ENCODE results near the gene ABHD1. TPM values are rescaled to one million over a fixed set of nuclear protein-coding genes. Genes with fewer than 3 reads are reported as not detected.

Gene ABHD1
- total and polyA plus RNA-seq, 2 donors = 0.09 to 0.27 TPM

DNA sequence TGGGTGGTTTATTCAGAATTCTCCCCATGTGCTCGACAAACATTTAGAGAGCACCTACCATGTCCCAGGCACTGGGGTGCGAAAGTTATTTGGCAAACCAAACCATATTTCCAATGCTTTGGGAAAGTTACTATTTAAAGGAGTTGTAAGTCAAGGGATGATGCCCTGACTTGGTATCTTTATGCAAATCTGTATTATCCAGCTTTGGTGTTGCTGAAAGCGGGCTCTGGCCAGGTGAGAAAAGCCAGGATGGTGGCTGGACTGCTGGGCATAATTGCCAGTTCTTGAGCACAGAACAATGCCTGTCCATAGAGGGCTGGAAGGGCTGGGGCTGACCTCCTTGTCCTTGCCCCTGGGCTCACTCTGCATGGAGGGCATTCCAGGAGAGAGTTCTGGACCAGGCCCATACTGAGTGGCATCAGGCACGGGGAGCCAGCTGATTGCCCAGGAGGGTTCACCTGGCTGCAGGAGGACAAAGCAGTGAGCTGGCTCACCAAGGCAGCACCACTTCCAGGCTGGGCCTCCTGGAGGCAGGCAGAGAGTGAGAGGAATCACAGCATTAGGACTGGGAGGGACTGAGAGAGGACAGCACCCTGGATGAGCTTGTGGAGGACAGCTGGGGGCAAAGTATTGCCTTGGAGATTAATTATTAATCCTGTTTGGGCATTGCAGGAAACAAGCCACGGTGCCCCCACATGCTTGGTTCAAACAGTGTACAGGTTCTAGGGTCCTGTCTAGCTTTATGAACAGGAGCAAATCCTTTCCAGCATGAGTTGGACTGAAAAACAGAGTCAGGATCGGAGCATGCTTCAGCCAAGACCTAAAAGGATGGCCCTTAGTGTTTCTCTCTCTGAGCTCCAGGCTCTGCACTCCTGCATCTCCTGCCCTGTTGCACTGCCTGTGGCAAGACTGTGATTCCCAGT, 29.9 kb upstream of the ABHD1 start:
- H3K27me3 ChIP-seq (ENCODE audit: control insufficient read depth in 2 of 2, insufficient read depth in 1 of 2, low read length in 1 of 2) = peaks cover 0 to 9% of the 10 kb centered on the region in 2 donors
- no peak overlapping the region for H3K4me3 ChIP-seq (ENCODE audit: low read length in 2 of 2)
- no peaks in the 10 kb centered on the region for H3K9me3 ChIP-seq (ENCODE audit: control insufficient read depth in 2 of 2, insufficient read depth in 1 of 2, low read length in 1 of 2)
- no peaks in the 10 kb centered on the region for H3K36me3 ChIP-seq (ENCODE audit: control insufficient read depth in 2 of 2, insufficient read depth in 2 of 2, low read length in 1 of 2)
- WGBS = 95% methylated on average over 6 of the region's 6 CpGs
- H3K27ac ChIP-seq (ENCODE audit: low read depth in 1 of 2, low read length in 1 of 2) = no peak overlapping the region
- DNase-seq (ENCODE audit: low read depth in 6 of 9, low spot score in 9 of 9) = no peak
- peaks cover 4 to 11% of the 10 kb centered on the region in 2 donors for H3K4me1 ChIP-seq (ENCODE audit: control insufficient read depth in 2 of 2, insufficient read depth in 2 of 2, low read length in 2 of 2)

DNA sequence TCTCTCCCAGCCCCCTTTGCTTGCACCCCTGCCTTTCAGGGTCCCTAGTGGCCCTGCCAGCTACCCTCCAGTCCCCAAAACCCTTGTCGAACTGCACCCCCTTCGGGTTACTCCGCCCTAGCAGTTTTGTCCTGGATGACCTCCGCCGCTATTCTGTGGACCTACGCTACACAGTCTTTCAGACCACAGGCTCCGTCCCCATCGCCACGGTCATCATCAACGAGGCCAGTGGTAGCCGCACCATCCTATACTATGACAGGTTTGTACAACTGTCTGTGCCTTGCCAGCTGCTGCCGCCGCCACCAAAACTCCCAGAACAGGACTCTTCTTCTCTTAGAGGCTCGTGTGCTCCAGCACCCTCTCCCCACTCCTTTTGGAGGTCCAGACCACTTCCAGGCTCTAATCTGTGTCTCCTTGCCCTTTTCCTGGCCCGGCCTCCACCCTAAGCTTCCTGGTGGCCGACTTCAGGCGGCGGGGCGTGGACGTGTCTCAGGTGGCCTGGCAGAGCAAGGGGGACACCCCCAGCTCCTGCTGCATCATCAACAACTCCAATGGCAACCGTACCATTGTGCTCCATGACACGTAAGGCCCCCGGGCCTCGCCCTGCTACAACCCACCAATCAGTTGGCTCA, 29.1 kb upstream of the ABHD1 start:
- Histone ChIP-seq H3K4me1 (ENCODE audit: control insufficient read depth in 2 of 2, insufficient read depth in 2 of 2, low read length in 2 of 2) (peaks cover 4 to 11% of the 10 kb centered on the region in 2 donors), H3K4me3 (ENCODE audit: low read length in 2 of 2) (no peak overlapping the region), H3K27ac (ENCODE audit: low read depth in 1 of 2, low read length in 1 of 2) (no peak overlapping the region), H3K36me3 (ENCODE audit: control insufficient read depth in 2 of 2, insufficient read depth in 2 of 2, low read length in 1 of 2) (no peaks in the 10 kb centered on the region), H3K9me3 (ENCODE audit: control insufficient read depth in 2 of 2, insufficient read depth in 1 of 2, low read length in 1 of 2) (no peaks in the 10 kb centered on the region), H3K27me3 (ENCODE audit: control insufficient read depth in 2 of 2, insufficient read depth in 1 of 2, low read length in 1 of 2) (peaks cover 0 to 2% of the 10 kb centered on the region in 2 donors)
- WGBS = 98% methylated on average over 24 of the region's 24 CpGs
- no peak for DNase-seq (ENCODE audit: low read depth in 6 of 9, low spot score in 9 of 9)

DNA sequence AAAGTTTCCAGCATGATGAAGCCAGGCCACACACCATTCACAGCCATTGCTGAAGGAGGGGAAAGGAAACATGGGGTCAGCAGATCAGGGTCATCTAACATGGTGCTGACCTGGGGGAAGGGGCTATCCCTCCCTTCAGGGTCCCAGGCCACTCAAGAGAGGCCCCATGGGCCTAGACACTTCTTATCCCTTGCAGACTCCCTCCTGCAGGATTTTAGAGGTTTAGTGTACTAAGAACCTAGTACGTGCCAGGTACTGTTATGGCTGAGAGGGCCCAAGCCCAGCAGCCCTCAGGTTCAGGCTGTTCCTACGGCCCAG, 28.2 kb upstream of the ABHD1 start:
- H3K9me3 ChIP-seq (ENCODE audit: control insufficient read depth in 2 of 2, insufficient read depth in 1 of 2, low read length in 1 of 2) = no peaks in the 10 kb centered on the region
- H3K27ac ChIP-seq (ENCODE audit: low read depth in 1 of 2, low read length in 1 of 2) = no peak overlapping the region
- peaks cover 4 to 11% of the 10 kb centered on the region in 2 donors for H3K4me1 ChIP-seq (ENCODE audit: control insufficient read depth in 2 of 2, insufficient read depth in 2 of 2, low read length in 2 of 2)
- H3K36me3 ChIP-seq (ENCODE audit: control insufficient read depth in 2 of 2, insufficient read depth in 2 of 2, low read length in 1 of 2) = no peaks in the 10 kb centered on the region
- DNase-seq (ENCODE audit: low read depth in 6 of 9, low spot score in 9 of 9) = no peak
- no peaks in the 10 kb centered on the region for H3K27me3 ChIP-seq (ENCODE audit: control insufficient read depth in 2 of 2, insufficient read depth in 1 of 2, low read length in 1 of 2)
- no peak overlapping the region for H3K4me3 ChIP-seq (ENCODE audit: low read length in 2 of 2)
- WGBS = 96% methylated on average over 2 of the region's 2 CpGs

DNA sequence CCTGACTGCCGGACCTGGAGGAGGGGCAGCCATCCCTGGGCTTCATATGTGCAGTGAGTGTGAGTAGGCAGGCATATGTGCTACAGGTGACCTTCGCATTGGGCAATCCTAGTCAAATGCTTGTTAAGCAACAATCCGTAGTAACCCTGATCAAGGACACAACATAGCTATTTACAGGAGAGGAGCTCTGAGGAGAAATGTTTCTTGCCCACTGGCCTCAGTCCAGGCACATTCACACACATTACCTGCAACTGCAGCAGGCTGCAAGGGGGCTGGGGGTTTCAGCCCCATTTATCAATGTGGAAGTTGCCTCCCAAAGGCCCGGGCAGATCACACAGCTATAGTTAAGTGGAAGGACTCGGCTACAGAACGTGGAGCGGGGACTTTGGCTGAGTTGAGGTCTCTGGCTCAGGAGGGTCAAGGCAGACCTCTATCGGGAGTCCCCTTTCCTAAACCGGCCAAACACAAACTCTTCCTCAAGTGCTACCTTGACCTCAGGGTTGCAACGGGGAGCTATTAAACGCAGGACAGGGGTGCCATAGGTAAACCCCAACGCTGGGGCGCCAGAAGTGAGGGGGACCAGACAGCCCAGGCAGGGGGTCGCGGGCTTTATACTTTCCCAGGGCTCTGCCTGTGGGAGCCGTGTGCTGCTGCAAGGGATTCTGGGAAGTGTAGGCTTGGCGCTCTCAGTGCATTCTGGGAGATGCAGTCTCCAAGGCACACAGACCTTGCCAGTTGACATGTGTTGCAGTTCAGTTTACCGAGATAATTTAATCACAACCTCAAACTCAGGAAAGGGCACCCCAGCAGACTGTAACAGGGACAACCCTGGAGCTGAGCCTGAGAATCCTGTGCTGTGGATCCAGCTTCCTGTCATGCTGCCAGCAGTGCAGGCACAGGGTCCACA, 27.6 kb upstream of the ABHD1 start:
- peak in 5 of 9 donors; percentile 38 to 79 (median 62) for DNase-seq (ENCODE audit: low read depth in 6 of 9, low spot score in 9 of 9)
- 40% methylated on average over 18 of the region's 18 CpGs for WGBS

DNA sequence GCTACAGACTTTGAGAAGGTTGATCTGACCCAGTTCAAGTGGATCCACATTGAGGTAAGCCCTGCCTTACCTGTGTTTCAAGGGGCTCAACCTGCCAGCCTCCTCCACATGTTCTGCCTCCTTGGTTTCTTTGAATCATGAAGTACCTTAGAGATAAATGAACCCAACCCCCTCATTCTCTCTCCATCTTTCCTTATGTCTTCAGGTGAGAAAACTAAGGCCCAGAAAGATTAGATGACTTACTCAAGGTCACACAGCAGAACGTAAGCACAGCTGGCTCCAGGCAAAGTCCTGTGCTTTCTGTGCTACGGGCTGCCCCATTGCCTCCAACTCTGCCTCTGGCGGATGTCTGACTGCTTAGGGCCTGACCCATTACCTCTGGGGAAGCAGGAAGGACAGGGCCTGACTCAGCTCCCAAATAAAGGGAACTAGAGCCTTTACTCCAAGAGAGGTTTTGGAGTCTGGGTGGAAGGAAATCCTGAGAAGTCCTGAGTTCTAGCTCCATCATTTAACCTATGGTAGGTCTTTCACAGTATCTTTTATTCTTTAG, 26.8 kb upstream of the ABHD1 start:
- Histone ChIP-seq H3K4me3 (ENCODE audit: low read length in 2 of 2) (no peak overlapping the region), H3K27me3 (ENCODE audit: control insufficient read depth in 2 of 2, insufficient read depth in 1 of 2, low read length in 1 of 2) (no peaks in the 10 kb centered on the region), H3K27ac (ENCODE audit: low read depth in 1 of 2, low read length in 1 of 2) (no peak overlapping the region), H3K4me1 (ENCODE audit: control insufficient read depth in 2 of 2, insufficient read depth in 2 of 2, low read length in 2 of 2) (peaks cover 4 to 11% of the 10 kb centered on the region in 2 donors), H3K36me3 (ENCODE audit: control insufficient read depth in 2 of 2, insufficient read depth in 2 of 2, low read length in 1 of 2) (no peaks in the 10 kb centered on the region), H3K9me3 (ENCODE audit: control insufficient read depth in 2 of 2, insufficient read depth in 1 of 2, low read length in 1 of 2) (no peaks in the 10 kb centered on the region)
- WGBS = 94% methylated on average over 3 of the region's 3 CpGs
- no peak for DNase-seq (ENCODE audit: low read depth in 6 of 9, low spot score in 9 of 9)

More for the DNA sequence above, 27.6 kb upstream of the ABHD1 start:
- no peak overlapping the region for H3K27ac ChIP-seq (ENCODE audit: low read depth in 1 of 2, low read length in 1 of 2)
- no peaks in the 10 kb centered on the region for H3K27me3 ChIP-seq (ENCODE audit: control insufficient read depth in 2 of 2, insufficient read depth in 1 of 2, low read length in 1 of 2)
- H3K9me3 ChIP-seq (ENCODE audit: control insufficient read depth in 2 of 2, insufficient read depth in 1 of 2, low read length in 1 of 2) = no peaks in the 10 kb centered on the region
- no peaks in the 10 kb centered on the region for H3K36me3 ChIP-seq (ENCODE audit: control insufficient read depth in 2 of 2, insufficient read depth in 2 of 2, low read length in 1 of 2)
- peaks cover 4 to 11% of the 10 kb centered on the region in 2 donors for H3K4me1 ChIP-seq (ENCODE audit: control insufficient read depth in 2 of 2, insufficient read depth in 2 of 2, low read length in 2 of 2)
- H3K4me3 ChIP-seq (ENCODE audit: low read length in 2 of 2) = peak overlapping the region; percentile 25 to 43

DNA sequence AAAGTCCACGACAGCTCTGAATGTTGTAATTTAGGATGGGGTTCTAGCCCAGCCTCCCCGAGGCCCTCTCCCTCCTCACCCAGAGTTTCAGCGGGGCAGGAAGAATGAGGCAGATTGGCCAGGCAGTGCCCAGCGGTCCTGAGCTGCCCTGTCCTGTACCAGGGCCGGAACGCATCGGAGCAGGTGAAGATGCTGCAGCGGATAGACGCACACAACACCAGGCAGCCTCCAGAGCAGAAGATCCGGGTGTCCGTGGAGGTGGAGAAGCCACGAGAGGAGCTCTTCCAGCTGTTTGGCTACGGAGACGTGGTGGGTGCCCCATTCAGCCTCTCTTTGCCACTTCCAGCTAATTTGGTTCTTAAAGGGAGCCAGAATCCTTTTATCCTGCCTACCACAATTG, 26.3 kb upstream of the ABHD1 start:
- Histone ChIP-seq H3K9me3 (ENCODE audit: control insufficient read depth in 2 of 2, insufficient read depth in 1 of 2, low read length in 1 of 2) (no peaks in the 10 kb centered on the region), H3K36me3 (ENCODE audit: control insufficient read depth in 2 of 2, insufficient read depth in 2 of 2, low read length in 1 of 2) (no peaks in the 10 kb centered on the region), H3K4me1 (ENCODE audit: control insufficient read depth in 2 of 2, insufficient read depth in 2 of 2, low read length in 2 of 2) (peaks cover 4 to 11% of the 10 kb centered on the region in 2 donors), H3K27ac (ENCODE audit: low read depth in 1 of 2, low read length in 1 of 2) (no peak overlapping the region), H3K27me3 (ENCODE audit: control insufficient read depth in 2 of 2, insufficient read depth in 1 of 2, low read length in 1 of 2) (peaks cover 0 to 2% of the 10 kb centered on the region in 2 donors), H3K4me3 (ENCODE audit: low read length in 2 of 2) (no peak overlapping the region)
- DNase-seq (ENCODE audit: low read depth in 6 of 9, low spot score in 9 of 9) = no peak
- WGBS = 96% methylated on average over 14 of the region's 14 CpGs

DNA sequence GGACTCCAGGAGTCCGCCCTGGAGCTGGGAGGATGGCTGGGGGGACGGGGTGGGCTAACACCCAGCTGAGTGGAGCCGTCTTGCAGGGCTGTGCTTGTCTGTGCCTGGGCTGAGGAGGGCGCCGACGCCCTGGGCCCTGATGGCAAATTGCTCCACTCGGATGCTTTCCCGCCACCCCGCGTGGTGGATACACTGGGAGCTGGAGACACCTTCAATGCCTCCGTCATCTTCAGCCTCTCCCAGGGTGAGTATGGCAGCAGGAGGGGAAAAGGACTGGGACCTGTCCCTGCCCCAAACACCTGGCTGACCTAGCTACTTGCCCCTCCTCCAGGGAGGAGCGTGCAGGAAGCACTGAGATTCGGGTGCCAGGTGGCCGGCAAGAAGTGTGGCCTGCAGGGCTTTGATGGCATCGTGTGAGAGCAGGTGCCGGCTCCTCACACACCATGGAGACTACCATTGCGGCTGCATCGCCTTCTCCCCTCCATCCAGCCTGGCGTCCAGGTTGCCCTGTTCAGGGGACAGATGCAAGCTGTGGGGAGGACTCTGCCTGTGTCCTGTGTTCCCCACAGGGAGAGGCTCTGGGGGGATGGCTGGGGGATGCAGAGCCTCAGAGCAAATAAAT, 24.2 kb upstream of the ABHD1 start:
- WGBS = 96% methylated on average over 19 of the region's 19 CpGs
- H3K4me3 ChIP-seq (ENCODE audit: low read length in 2 of 2) = no peak overlapping the region
- DNase-seq (ENCODE audit: low read depth in 6 of 9, low spot score in 9 of 9) = no peak
- peaks cover 4 to 11% of the 10 kb centered on the region in 2 donors for H3K4me1 ChIP-seq (ENCODE audit: control insufficient read depth in 2 of 2, insufficient read depth in 2 of 2, low read length in 2 of 2)
- peaks cover 0 to 4% of the 10 kb centered on the region in 2 donors for H3K27me3 ChIP-seq (ENCODE audit: control insufficient read depth in 2 of 2, insufficient read depth in 1 of 2, low read length in 1 of 2)
- no peak overlapping the region for H3K27ac ChIP-seq (ENCODE audit: low read depth in 1 of 2, low read length in 1 of 2)
- H3K9me3 ChIP-seq (ENCODE audit: control insufficient read depth in 2 of 2, insufficient read depth in 1 of 2, low read length in 1 of 2) = no peaks in the 10 kb centered on the region
- H3K36me3 ChIP-seq (ENCODE audit: control insufficient read depth in 2 of 2, insufficient read depth in 2 of 2, low read length in 1 of 2) = no peaks in the 10 kb centered on the region

DNA sequence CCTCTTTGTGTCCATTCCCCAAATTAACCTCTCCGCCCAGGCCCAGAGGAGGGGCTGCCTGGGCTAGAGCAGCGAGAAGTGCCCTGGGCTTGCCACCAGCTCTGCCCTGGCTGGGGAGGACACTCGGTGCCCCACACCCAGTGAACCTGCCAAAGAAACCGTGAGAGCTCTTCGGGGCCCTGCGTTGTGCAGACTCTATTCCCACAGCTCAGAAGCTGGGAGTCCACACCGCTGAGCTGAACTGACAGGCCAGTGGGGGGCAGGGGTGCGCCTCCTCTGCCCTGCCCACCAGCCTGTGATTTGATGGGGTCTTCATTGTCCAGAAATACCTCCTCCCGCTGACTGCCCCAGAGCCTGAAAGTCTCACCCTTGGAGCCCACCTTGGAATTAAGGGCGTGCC, 23.6 kb upstream of the ABHD1 start:
- Histone ChIP-seq H3K36me3 (ENCODE audit: control insufficient read depth in 2 of 2, insufficient read depth in 2 of 2, low read length in 1 of 2) (no peaks in the 10 kb centered on the region), H3K4me1 (ENCODE audit: control insufficient read depth in 2 of 2, insufficient read depth in 2 of 2, low read length in 2 of 2) (peaks cover 4 to 11% of the 10 kb centered on the region in 2 donors), H3K9me3 (ENCODE audit: control insufficient read depth in 2 of 2, insufficient read depth in 1 of 2, low read length in 1 of 2) (no peaks in the 10 kb centered on the region), H3K27ac (ENCODE audit: low read depth in 1 of 2, low read length in 1 of 2) (no peak overlapping the region), H3K27me3 (ENCODE audit: control insufficient read depth in 2 of 2, insufficient read depth in 1 of 2, low read length in 1 of 2) (peaks cover 0 to 4% of the 10 kb centered on the region in 2 donors), H3K4me3 (ENCODE audit: low read length in 2 of 2) (no peak overlapping the region)
- WGBS = 96% methylated on average over 10 of the region's 10 CpGs
- DNase-seq (ENCODE audit: low read depth in 6 of 9, low spot score in 9 of 9) = no peak
